GM12878 (cell line): ENCODE data around the gene MN1. TPM values are rescaled to one million over a fixed set of nuclear protein-coding genes. Genes with fewer than 3 reads are reported as not detected.
A peak's percentile ranks its signal among the peaks of the same experiment; 100 is the strongest.

Source experiments
- ATAC-seq: fragments of 200-7000 bp; cut with Tn5 transposase; 3 replicates; pipeline ENCODE4 v1.9.1; 2020; ENCODE audit warnings: mild to moderate bottlenecking, moderate library complexity
- BruUV-seq: library from RNA; stranded (reverse); fragments of 400-500 nt; replicated peaks from 2 replicates; lab custom pipeline; 2021; lab: Mats Ljungman, UMichigan
- CTCF ChIA-PET: fragments of 300-600 bp; sonication (Branson Sonifier 250); formaldehyde crosslinking; extraction: SDS; loops from one replicate; lab custom pipeline; 2021; ENCODE audit warnings: inconsistent platforms; lab: Yijun Ruan, JAX
- POLR2A ChIA-PET: fragments of 350-600 bp; formaldehyde crosslinking; extraction: SDS; loops from one replicate; lab custom pipeline; 2021; ENCODE audit warnings: inconsistent platforms; lab: Charles Lee
- RAD21 ChIA-PET: fragments of 300-600 bp; sonication (Branson Sonifier 250); formaldehyde crosslinking; loops from one replicate; lab custom pipeline; 2023; ENCODE audit warnings: antibody characterized with exemption; ENCODE audit not compliant: unreplicated experiment; lab: Charles Lee
- SMC1A ChIA-PET: fragments of 300-600 bp; sonication (Branson Sonifier 250); formaldehyde crosslinking; loops from one replicate; lab custom pipeline; 2023; ENCODE audit not compliant: unreplicated experiment, uncharacterized antibody; lab: Charles Lee
- DNase-seq: peaks from one replicate; pipeline ENCODE4 v3.0.0-alpha.2; 2011; ENCODE audit warnings: low read depth, low spot score
- FAIRE-seq: peaks from 3 replicates; lab custom pipeline; 2011; peaks lifted over from hg19 to GRCh38; lab: Jason Lieb, UNC
- H2AFZ ChIP-seq: 2 replicates; pipeline ENCODE4 v1.6.0; 2011; ENCODE audit warnings: low read depth, low read length, control low read depth; ENCODE audit not compliant: control insufficient read depth
- H3K27ac ChIP-seq: 2 replicates; pipeline ENCODE4 v1.5.1; 2011; ENCODE audit warnings: control low read depth; ENCODE audit not compliant: control insufficient read depth, insufficient read depth
- H3K27me3 ChIP-seq, 2 experiments: replicated peaks in 1 of 2; 2 replicates each; pipeline versions ENCODE4 v1.6.0 to v1.6.1; 2011; ENCODE audit warnings: low read length in 1 of 2; ENCODE audit not compliant: control insufficient read depth in 2 of 2, insufficient read depth in 2 of 2
- H3K36me3 ChIP-seq, 2 experiments: 2 replicates each; pipeline ENCODE4 v1.5.1; 2011; ENCODE audit warnings: low read length in 1 of 2; ENCODE audit not compliant: control insufficient read depth in 2 of 2, insufficient read depth in 2 of 2
- H3K4me1 ChIP-seq: 2 replicates; pipeline ENCODE4 v1.6.1; 2011; ENCODE audit warnings: mild to moderate bottlenecking, low read length, moderate library complexity, mixed read lengths; ENCODE audit not compliant: control insufficient read depth, insufficient read depth
- H3K4me2 ChIP-seq: 2 replicates; pipeline ENCODE4 v1.6.0; 2011; ENCODE audit warnings: control low read depth; ENCODE audit not compliant: control insufficient read depth, insufficient read depth
- H3K4me3 ChIP-seq: fragments of 200-600 bp; sonication (generic); 2 replicates; pipeline ENCODE4 v1.5.1; 2016
- H3K79me2 ChIP-seq: 2 replicates; pipeline ENCODE4 v1.6.0; 2011; ENCODE audit warnings: low read length; ENCODE audit not compliant: control insufficient read depth, insufficient read depth
- H3K9ac ChIP-seq: 2 replicates; pipeline ENCODE4 v1.8.0; 2011; ENCODE audit warnings: low read length, control low read depth, mixed read lengths; ENCODE audit not compliant: control insufficient read depth, insufficient read depth
- H3K9me3 ChIP-seq: replicated peaks from 3 replicates; pipeline ENCODE4 v1.5.1; 2011; ENCODE audit warnings: mild to moderate bottlenecking, low read length; ENCODE audit not compliant: control insufficient read depth, insufficient read depth
- H4K20me1 ChIP-seq: 2 replicates; pipeline ENCODE4 v1.6.0; 2011; ENCODE audit not compliant: control insufficient read depth, insufficient read depth
- BACH1 ChIP-seq: fragments of 450-650 bp; IDR thresholded peaks from 2 replicates; pipeline ENCODE4 v1.6.1; 2017; ENCODE audit warnings: mild to moderate bottlenecking, borderline replicate concordance
- CTCF ChIP-seq, 3 experiments: IDR thresholded peaks in 2 of 3; conservative IDR thresholded peaks in 1 of 3; 2 replicates each; pipeline ENCODE4 v1.5.1; 2011; ENCODE audit warnings: low read depth in 3 of 3, low read length in 3 of 3, mild to moderate bottlenecking in 3 of 3, control low read depth in 2 of 3, moderate library complexity in 2 of 3, inconsistent platforms in 1 of 3, mixed read lengths in 1 of 3; ENCODE audit not compliant: control insufficient read depth in 2 of 3, insufficient read depth in 1 of 3; ENCODE audit errors: extremely low read depth in 1 of 3
- KDM1A ChIP-seq: fragments of 200-600 bp; sonication (generic); IDR thresholded peaks from 2 replicates; pipeline ENCODE4 v1.6.1; 2016; ENCODE audit warnings: borderline replicate concordance
- RAD21 ChIP-seq: IDR thresholded peaks from 2 replicates; pipeline ENCODE4 v1.6.1; 2011; ENCODE audit warnings: mild to moderate bottlenecking, low read depth, low read length, moderate library complexity; ENCODE audit not compliant: insufficient read depth
- SMC3 ChIP-seq: IDR thresholded peaks from 2 replicates; pipeline ENCODE4 v1.6.1; 2011; ENCODE audit warnings: low read length, improper control_type of control experiment, borderline replicate concordance
- WGBS: methylation state at CpG from one replicate; pipeline ENCODE4 v1.1.6; 2016; ENCODE audit warnings: low lambda C conversion rate; ENCODE audit not compliant: insufficient replicate concordance, insufficient coverage; ENCODE audit errors: missing lambda C conversion rate; 5-methylcytosine and 5-hydroxymethylcytosine counted together
- in situ Hi-C: fragments of 300-500 bp; cut with MboI; formaldehyde crosslinking; loops from 9 replicates; pipeline ENCODE4 v1.14.3; 2018; ENCODE audit warnings: mixed read lengths
- intact Hi-C: fragments of 100-400 bp; cut with micrococcal nuclease; formaldehyde crosslinking; loops from one replicate; pipeline ENCODE4 v1.14.2; 2022; ENCODE audit not compliant: unreplicated experiment
- polyA plus RNA-seq, 11 experiments: library from polyadenylated mRNA; depleted of rRNA in 4 of 11; unstranded in 6 of 11; stranded (reverse) in 5 of 11; fragments of >200 nt; fragmentation: Nextera tagmentation in 4 of 11; fragmentation: Illumina TruSeq in 1 of 11; extraction: Ambion mirVana in 4 of 11; extraction: Trizol in 1 of 11; gene quantifications; 1 replicate in 1 of 11; 2 replicates in 10 of 11; pipeline versions ENCODE4 v1.2.1 to v1.2.3, GENCODE V29; 2011 to 2016; ENCODE audit warnings: inconsistent platforms in 2 of 11, missing spikeins in 2 of 11, low read depth in 1 of 11
- total RNA-seq, 4 experiments: library from RNA; depleted of rRNA in 3 of 4; stranded (reverse); fragments of >200 nt in 3 of 4; fragmentation: Illumina TruSeq in 1 of 4; extraction: Trizol in 1 of 4; gene quantifications; 2 replicates each; pipeline versions ENCODE4 v1.2.1 to v1.2.3, GENCODE V29; 2013 to 2021

MN1 gene
- total and polyA plus RNA-seq, 10 of the 15 experiments (the other 5 are each of a cell fraction or from before 2014, with no cell fraction given) = under 0.01 to 0.24 (median 0.03) TPM; not detected in 3

- no peak for DNase-seq
- no peak overlapping the region for H3K4me2 ChIP-seq
- no peaks in the 10 kb centered on the region for H3K9me3 ChIP-seq
- peak; percentile 90 for ATAC-seq
- H3K27me3 ChIP-seq = peaks cover 0 to 6% of the 10 kb centered on the region in 2 experiments; a peak in 3 of 4 replicates
- no peak for FAIRE-seq
- no peak overlapping the region for H2AFZ ChIP-seq
- H3K4me3 ChIP-seq = no peak overlapping the region
- WGBS = 31% methylated on average over 29 of the region's 31 CpGs
- RAD21 ChIA-PET = no interaction called here
- H3K4me1 ChIP-seq = no peaks in the 10 kb centered on the region
- no peaks in the 10 kb centered on the region for H3K36me3 ChIP-seq
- in situ Hi-C loops = no loop called here
- H4K20me1 ChIP-seq = no peaks in the 10 kb centered on the region
- CTCF ChIA-PET = no interaction called here
- no peak overlapping the region for H3K9ac ChIP-seq
- no TSS peak for BruUV-seq
- TF ChIP-seq SMC3 (peak; percentile 46; the same call in 1 of the 2 replicates), BACH1 (no peak), CTCF (IDR thresholded peaks at IDR 0.05 in 2 of 3, conservative IDR thresholded peaks at IDR 0.05 in 1 of 3; ENCODE audit: control insufficient read depth in 2 of 3, extremely low read depth in 1 of 3, insufficient read depth in 1 of 3, low read depth in 3 of 3, low read length in 3 of 3) (peak; percentile 45 to 63 (median 60)), RAD21 (peak; percentile 54), KDM1A (no peak)
- no peaks in the 10 kb centered on the region for H3K79me2 ChIP-seq
- H3K27ac ChIP-seq = no peak overlapping the region
- SMC1A ChIA-PET = no interaction called here
- POLR2A ChIA-PET = no interaction called here
- intact Hi-C loops = loop anchor here (5.0 kb wide), 2 partner anchors 397 to 1047 kb away; no protein-coding TSS in a partner anchor
These were observed 3.1 kb upstream of the MN1 start for GRCh38 chr22:27804470-27805297.
